SK-N-SH (cell line): ENCODE measurements around the gene DLG2. TPM values are rescaled to one million over a fixed set of nuclear protein-coding genes. Genes with fewer than 3 reads are reported as not detected.

ENCODE experiments used
- CTCF ChIA-PET: fragments of 300-600, 350-600 bp; formaldehyde crosslinking; extraction: SDS; loops from one replicate; lab custom pipeline; 2021; lab: Yijun Ruan, JAX
- POLR2A ChIA-PET: fragments of 350-600 bp; sonication (Branson Sonifier 250); formaldehyde crosslinking; extraction: SDS; loops from one replicate; lab custom pipeline; 2020; ENCODE audit warnings: antibody characterized with exemption, inconsistent platforms; lab: Yijun Ruan, JAX
- DNase-seq: peaks from one replicate; pipeline ENCODE4 v3.0.0; 2012
- H2AFZ ChIP-seq: fragments of 200-600 bp; sonication (generic); 2 replicates; pipeline ENCODE4 v1.8.1; 2016; ENCODE audit warnings: antibody characterized with exemption, mild to moderate bottlenecking, low read depth
- H3F3A ChIP-seq: fragments of 200-600 bp; sonication (generic); replicated peaks from 2 replicates; pipeline ENCODE3; 2016; ENCODE audit warnings: antibody characterized with exemption, mild to moderate bottlenecking; ENCODE audit not compliant: insufficient read depth
- H3K27ac ChIP-seq, 2 experiments: fragments of 200-500 bp in 1 of 2; fragments of 200-600 bp in 1 of 2; sonication (Bioruptor generic) in 1 of 2; sonication (generic), shearing (Covaris generic) in 1 of 2; 2 replicates each; pipeline versions ENCODE4 v1.5.1 to v1.6.1; 2014 to 2016; ENCODE audit warnings: low read depth in 2 of 2, inconsistent platforms in 1 of 2, low read length in 1 of 2, mild to moderate bottlenecking in 1 of 2, mixed read lengths in 1 of 2
- H3K27me3 ChIP-seq: fragments of 200-600 bp; sonication (generic), shearing (Covaris generic); 2 replicates; pipeline ENCODE4 v1.6.1; 2016; ENCODE audit warnings: mixed run types; ENCODE audit not compliant: insufficient read depth
- H3K36me3 ChIP-seq, 2 experiments: fragments of 200-500 bp in 1 of 2; fragments of 200-600 bp in 1 of 2; sonication (Bioruptor generic) in 1 of 2; sonication (generic) in 1 of 2; replicated peaks in 1 of 2; 2 replicates each; pipeline versions ENCODE3 to v1.5.1; 2014 to 2016; ENCODE audit warnings: low read length in 1 of 2, mild to moderate bottlenecking in 1 of 2; ENCODE audit not compliant: insufficient read depth in 2 of 2, control insufficient read depth in 1 of 2
- H3K4me1 ChIP-seq, 2 experiments: fragments of 200-500 bp in 1 of 2; fragments of 200-600 bp in 1 of 2; sonication (Bioruptor generic) in 1 of 2; sonication (generic), shearing (Covaris generic) in 1 of 2; 2 replicates each; pipeline versions ENCODE4 v1.5.1 to v1.6.1; 2014 to 2016; ENCODE audit warnings: low read depth in 1 of 2, low read length in 1 of 2, mixed run types in 1 of 2; ENCODE audit not compliant: insufficient read depth in 2 of 2, control insufficient read depth in 1 of 2
- H3K4me2 ChIP-seq: fragments of 200-600 bp; sonication (generic), shearing (Covaris generic); 2 replicates; pipeline ENCODE4 v1.6.1; 2017; ENCODE audit warnings: mixed run types
- H3K4me3 ChIP-seq, 2 experiments: fragments of 200-500 bp in 1 of 2; fragments of 200-600 bp in 1 of 2; sonication (Bioruptor generic) in 1 of 2; sonication (generic), shearing (Covaris generic) in 1 of 2; 2 replicates each; pipeline versions ENCODE4 v1.5.1 to v1.8.1; 2014 to 2016; ENCODE audit warnings: low read depth in 2 of 2, inconsistent platforms in 1 of 2, low read length in 1 of 2, mild to moderate bottlenecking in 1 of 2, mixed read lengths in 1 of 2, moderate library complexity in 1 of 2
- H3K79me2 ChIP-seq: fragments of 200-600 bp; sonication (generic); 2 replicates; pipeline ENCODE4 v1.8.1; 2017; ENCODE audit warnings: mild to moderate bottlenecking; ENCODE audit not compliant: insufficient read depth
- H3K9ac ChIP-seq: fragments of 200-600 bp; sonication (generic); 2 replicates; pipeline ENCODE4 v1.6.1; 2017; ENCODE audit warnings: mixed run types
- H3K9me2 ChIP-seq: fragments of 200-600 bp; sonication (generic); 2 replicates; pipeline ENCODE4 v1.6.1; 2017; ENCODE audit warnings: mixed run types
- H3K9me3 ChIP-seq: fragments of 200-600 bp; sonication (generic); 2 replicates; pipeline ENCODE4 v1.6.1; 2017; ENCODE audit warnings: mixed run types, mild to moderate bottlenecking, moderate library complexity
- H4K20me1 ChIP-seq: fragments of 200-600 bp; sonication (generic); 2 replicates; pipeline ENCODE4 v1.6.1; 2017; ENCODE audit warnings: mild to moderate bottlenecking, mixed run types; ENCODE audit not compliant: insufficient read depth
- CHD2 ChIP-seq: fragments of 150-350 bp; IDR thresholded peaks from 2 replicates; pipeline ENCODE4 v1.6.1; 2018; ENCODE audit warnings: low read length; ENCODE audit not compliant: partially characterized antibody
- FOSL2 ChIP-seq: IDR thresholded peaks from 2 replicates; pipeline ENCODE4 v1.4.0; 2012; ENCODE audit warnings: low read depth, mild to moderate bottlenecking, moderate library complexity, borderline replicate concordance
- FOXJ3 ChIP-seq: sonication (generic); formaldehyde crosslinking; IDR thresholded peaks from 2 replicates; pipeline ENCODE4 v1.5.1; 2020; ENCODE audit warnings: mild to moderate bottlenecking, missing genetic modification reagents
- GABPA ChIP-seq: IDR thresholded peaks from 2 replicates; pipeline ENCODE4 v1.4.0; 2012; ENCODE audit warnings: low read depth, mild to moderate bottlenecking
- GATA2 ChIP-seq: sonication (generic); formaldehyde crosslinking; IDR thresholded peaks from 2 replicates; pipeline ENCODE4 v1.5.0; 2020; ENCODE audit warnings: mild to moderate bottlenecking, missing genetic modification reagents
- JUND ChIP-seq: IDR thresholded peaks from 2 replicates; pipeline ENCODE4 v1.4.0; 2012
- MEF2A ChIP-seq: IDR thresholded peaks from 2 replicates; pipeline ENCODE4 v1.4.0; 2012; ENCODE audit warnings: low read depth, borderline replicate concordance
- MXI1 ChIP-seq: IDR thresholded peaks from 2 replicates; pipeline ENCODE4 v1.6.1; 2012; ENCODE audit warnings: mild to moderate bottlenecking, low read depth, low read length, improper control_type of control experiment
- NRF1 ChIP-seq: IDR thresholded peaks from 2 replicates; pipeline ENCODE4 v1.6.1; 2012; ENCODE audit warnings: low read depth, mild to moderate bottlenecking, low read length
- PBX3 ChIP-seq: IDR thresholded peaks from 2 replicates; pipeline ENCODE4; 2012
- POLR2AphosphoS5 ChIP-seq: IDR thresholded peaks from 2 replicates; pipeline ENCODE4 v1.6.1; 2012; ENCODE audit warnings: low read depth, low read length
- RCOR1 ChIP-seq: fragments of 150-350 bp; IDR thresholded peaks from 2 replicates; pipeline ENCODE4 v1.6.1; 2017; ENCODE audit warnings: antibody characterized with exemption, low read length
- RXRA ChIP-seq: IDR thresholded peaks from 2 replicates; pipeline ENCODE4 v1.4.0; 2012; ENCODE audit warnings: low read depth, mild to moderate bottlenecking, borderline replicate concordance
- SMC3 ChIP-seq: IDR thresholded peaks from 2 replicates; pipeline ENCODE4 v1.6.1; 2012; ENCODE audit warnings: low read depth, low read length, improper control_type of control experiment
- TCF12 ChIP-seq: IDR thresholded peaks from 2 replicates; pipeline ENCODE4 v1.4.0; 2012
- USF1 ChIP-seq: IDR thresholded peaks from 2 replicates; pipeline ENCODE4 v1.4.0; 2012; ENCODE audit warnings: low read depth, borderline replicate concordance
- WGBS: methylation state at CpG from one replicate; pipeline ENCODE4 v1.1.6; 2017; ENCODE audit warnings: low lambda C conversion rate; 5-methylcytosine and 5-hydroxymethylcytosine counted together
- polyA plus RNA-seq, 3 experiments: library from polyadenylated mRNA; depleted of rRNA; stranded (reverse); fragments of >200 nt; gene quantifications; 2 replicates each; pipeline ENCODE4 v1.2.3, GENCODE V29; 2012

Gene DLG2
- polyA plus RNA-seq, 1 of the 3 experiments (the other 2 are of a cell fraction) = 0.21 TPM

GRCh38 chr11:83773950-83774880 lies 1852.9 kb downstream of the DLG2 start:
- Histone ChIP-seq H3K36me3 (no peaks in the 10 kb centered on the region), H3F3A (peaks cover 8% of the 10 kb centered on the region), H3K79me2 (no peaks in the 10 kb centered on the region), H3K27ac (peak overlapping the region in 1 of 2 experiments; percentile 57; a peak in 2 of 4 replicates), H3K9me2 (no peaks in the 10 kb centered on the region), H3K9me3 (no peaks in the 10 kb centered on the region), H3K4me1 (peaks cover 4 to 26% of the 10 kb centered on the region in 2 experiments; a peak in 3 of 4 replicates), H3K4me3 (0 out of 4 replicates have a peak overlapping the region, but pooled peaks of 1 of the 2 experiments have one; percentile 15), H3K27me3 (no peaks in the 10 kb centered on the region), H4K20me1 (no peaks in the 10 kb centered on the region), H2AFZ (peak overlapping the region; percentile 80), H3K9ac (peak overlapping the region; percentile 27; the same call in 1 of the 2 replicates), H3K4me2 (peak overlapping the region; percentile 51)
- ChIA-PET POLR2A (no interaction called here), CTCF (interaction anchor here (0.9 kb wide), 1 partner anchor 10 kb away, joined by 3 read pairs; no protein-coding TSS in a partner anchor)
- no peak for TF ChIP-seq NRF1
- TF ChIP-seq GABPA = no peak
- peak; percentile 52; the same call in 1 of the 2 replicates for TF ChIP-seq FOSL2
- TF ChIP-seq PBX3 = no peak
- TF ChIP-seq MXI1 = no peak
- peak; percentile 43; the same call in 1 of the 2 replicates for TF ChIP-seq JUND
- no peak for TF ChIP-seq FOXJ3
- no peak for TF ChIP-seq RXRA
- TF ChIP-seq MEF2A = no peak
- TF ChIP-seq POLR2AphosphoS5 = no peak
- TF ChIP-seq TCF12 = peak; percentile 10; the same call in 1 of the 2 replicates
- TF ChIP-seq GATA2 = peak; percentile 34; the same call in 1 of the 2 replicates
- no peak for TF ChIP-seq SMC3
- DNase-seq = no peak
- WGBS = 21% methylated on average over 7 of the region's 7 CpGs

- CTCF ChIA-PET = no interaction called here
- 62% methylated on average over 3 of the region's 3 CpGs for WGBS
Measured at GRCh38 chr11:83768489-83768888, 1858.7 kb downstream of the DLG2 start.

More at GRCh38 chr11:83768489-83768888, 1858.7 kb downstream of the DLG2 start:
- Histone ChIP-seq H3F3A (no peaks in the 10 kb centered on the region), H3K4me3 (no peak overlapping the region), H3K4me1 (no peaks in the 10 kb centered on the region), H3K27ac (no peak overlapping the region), H3K27me3 (no peaks in the 10 kb centered on the region), H3K9me3 (no peaks in the 10 kb centered on the region), H3K4me2 (no peak overlapping the region), H4K20me1 (no peaks in the 10 kb centered on the region), H3K9ac (no peak overlapping the region), H3K9me2 (no peaks in the 10 kb centered on the region), H3K79me2 (no peaks in the 10 kb centered on the region), H3K36me3 (no peaks in the 10 kb centered on the region), H2AFZ (no peak overlapping the region)
- TF ChIP-seq JUND (no peak), FOSL2 (no peak), USF1 (no peak), MEF2A (no peak), SMC3 (no peak), PBX3 (no peak), CHD2 (no peak), RCOR1 (no peak)
- POLR2A ChIA-PET = no interaction called here
- no peak for DNase-seq
